Activated naive CD8-positive, alpha-beta T cell treated with anti-CD3 and anti-CD28 coated beads, Interleukin-2, amount 10 ng/mL, durations not matched to agents 7 days and 5 days (primary cell): Measurements from ENCODE around the gene CLDN19. TPM values are rescaled to one million over a fixed set of nuclear protein-coding genes. Genes with fewer than 3 reads are reported as not detected.
A peak's percentile ranks its signal among the peaks of the same experiment; 100 is the strongest.
"Not testable (repeated sequence)": the region's sequence is repeated elsewhere in the genome, so short reads cannot be mapped to it uniquely, and the experiment has no call there.

Experiments used
- ATAC-seq: fragments of 150-1000 bp; cut with Tn5 transposase; one replicate; pipeline ENCODE4 v1.10.0; 2021; ENCODE audit warnings: low read depth, moderate library complexity
- POLR2A ChIA-PET: fragments of 350-600 bp; sonication (Branson Sonifier 250); formaldehyde crosslinking; loops from one replicate; lab custom pipeline; 2021; ENCODE audit warnings: antibody characterized with exemption; lab: Charles Lee
- DNase-seq: peaks from one replicate; pipeline ENCODE4 v3.0.0; 2021
- H3K27ac Mint-ChIP-seq: one replicate; pipeline ENCODE4 v1.8.0; 2022; ENCODE audit warnings: mild to moderate bottlenecking, mixed read lengths
- H3K27me3 Mint-ChIP-seq: one replicate; pipeline ENCODE4 v1.8.0; 2022; ENCODE audit warnings: mild to moderate bottlenecking, moderate library complexity, mixed read lengths
- H3K36me3 Mint-ChIP-seq: one replicate; pipeline ENCODE4 v1.8.0; 2021; ENCODE audit warnings: mild to moderate bottlenecking, mixed read lengths
- H3K4me1 Mint-ChIP-seq: one replicate; pipeline ENCODE4 v1.8.0; 2021; ENCODE audit warnings: mixed read lengths
- H3K4me3 Mint-ChIP-seq: one replicate; pipeline ENCODE4 v1.8.0; 2022; ENCODE audit warnings: mild to moderate bottlenecking, moderate library complexity, mixed read lengths
- H3K9me3 Mint-ChIP-seq: one replicate; pipeline ENCODE4 v1.8.0; 2021; ENCODE audit warnings: mixed read lengths
- total RNA-seq, 2 experiments: library from RNA; stranded (reverse); gene quantifications; one replicate each; pipeline ENCODE4 v1.2.3, GENCODE V29; 2021

Gene CLDN19
- total RNA-seq, 2 experiments from 2014 or later, result not detected

GRCh38 chr1:42756956-42757891, 17.2 kb upstream of the CLDN19 start:
- H3K36me3 Mint-ChIP-seq, result peaks cover 32% of the 10 kb centered on the region
- H3K9me3 Mint-ChIP-seq, result no peaks in the 10 kb centered on the region
- H3K4me1 Mint-ChIP-seq, result no peaks in the 10 kb centered on the region
- POLR2A ChIA-PET, result interaction anchor here (2.7 kb wide), 1 partner anchor 9 kb away, joined by 12 read pairs; the partner anchor contains the start of genes C1orf50 and P3H1
- no peak overlapping the region for H3K4me3 Mint-ChIP-seq
- H3K27ac Mint-ChIP-seq, result no peak overlapping the region
- DNase-seq (no peak), ATAC-seq (no peak)
- H3K27me3 Mint-ChIP-seq, result no peaks in the 10 kb centered on the region

- Mint-ChIP-seq H3K4me1 (no peaks in the 10 kb centered on the region), H3K27me3 (no peaks in the 10 kb centered on the region), H3K4me3 (no peak overlapping the region), H3K36me3 (peaks cover 50% of the 10 kb centered on the region), H3K27ac (no peak overlapping the region), H3K9me3 (no peaks in the 10 kb centered on the region)
- ATAC-seq, result no peak
- DNase-seq, result no peak
- POLR2A ChIA-PET, result interaction anchor here (1.1 kb wide), 1 partner anchor 14 kb away, joined by 3 read pairs; the partner anchor contains the start of genes C1orf50 and P3H1
Observed at GRCh38 chr1:42753070-42753469, 13.0 kb upstream of the CLDN19 start.

- Mint-ChIP-seq H3K36me3 (peaks cover 46% of the 10 kb centered on the region), H3K4me3 (no peak overlapping the region), H3K27ac (no peak overlapping the region), H3K9me3 (no peaks in the 10 kb centered on the region), H3K27me3 (no peaks in the 10 kb centered on the region), H3K4me1 (no peaks in the 10 kb centered on the region)
- ATAC-seq, result no peak
- DNase-seq, result no peak
- POLR2A ChIA-PET, result interaction anchor here (1.1 kb wide), 1 partner anchor 14 kb away, joined by 3 read pairs; the partner anchor contains the start of genes C1orf50 and P3H1
Observed at GRCh38 chr1:42752284-42752683, 12.2 kb upstream of the CLDN19 start.

- POLR2A ChIA-PET, H3K4me3 Mint-ChIP-seq, H3K27ac Mint-ChIP-seq, H3K4me1 Mint-ChIP-seq, H3K27me3 Mint-ChIP-seq, DNase-seq, H3K9me3 Mint-ChIP-seq, ATAC-seq: not testable (repeated sequence)
- H3K36me3 Mint-ChIP-seq, result peaks cover 43% of the 10 kb centered on the region
Observed at GRCh38 chr1:42751511-42752070, 11.6 kb upstream of the CLDN19 start.

- H3K9me3 Mint-ChIP-seq, result no peaks in the 10 kb centered on the region
- POLR2A ChIA-PET, result interaction anchor here (1.0 kb wide), 1 partner anchor 25 kb away, joined by 4 read pairs; no protein-coding TSS in a partner anchor
- H3K4me3 Mint-ChIP-seq, result no peak overlapping the region
- no peaks in the 10 kb centered on the region for H3K4me1 Mint-ChIP-seq
- DNase-seq, result no peak
- peaks cover 34% of the 10 kb centered on the region for H3K36me3 Mint-ChIP-seq
- no peak overlapping the region for H3K27ac Mint-ChIP-seq
- H3K27me3 Mint-ChIP-seq, result no peaks in the 10 kb centered on the region
- ATAC-seq, result no peak
Observed at GRCh38 chr1:42750041-42750440, 10.0 kb upstream of the CLDN19 start.

- Mint-ChIP-seq H3K36me3 (peaks cover 26% of the 10 kb centered on the region), H3K27ac (peak overlapping the region; percentile 59), H3K27me3 (peaks cover 2% of the 10 kb centered on the region), H3K4me1 (no peaks in the 10 kb centered on the region), H3K4me3 (no peak overlapping the region), H3K9me3 (no peaks in the 10 kb centered on the region)
- no peak for ATAC-seq
- DNase-seq, result no peak
- POLR2A ChIA-PET, result interaction anchor here (1.0 kb wide), 1 partner anchor 24 kb away, joined by 4 read pairs; no protein-coding TSS in a partner anchor
Observed at GRCh38 chr1:42748461-42749410, 8.7 kb upstream of the CLDN19 start.

GRCh38 chr1:42748021-42748420, 8.0 kb upstream of the CLDN19 start:
- Mint-ChIP-seq H3K27me3 (peaks cover 3% of the 10 kb centered on the region), H3K9me3 (no peaks in the 10 kb centered on the region), H3K27ac (no peak overlapping the region), H3K36me3 (peaks cover 24% of the 10 kb centered on the region), H3K4me1 (no peaks in the 10 kb centered on the region), H3K4me3 (no peak overlapping the region)
- POLR2A ChIA-PET, result no interaction called here
- DNase-seq (no peak), ATAC-seq (no peak)

GRCh38 chr1:42747125-42747524, 7.1 kb upstream of the CLDN19 start:
- no peak overlapping the region for H3K4me3 Mint-ChIP-seq
- H3K27ac Mint-ChIP-seq, result no peak overlapping the region
- H3K27me3 Mint-ChIP-seq, result peaks cover 3% of the 10 kb centered on the region
- ATAC-seq, result no peak
- POLR2A ChIA-PET, result interaction anchor here (1.5 kb wide), 1 partner anchor 20 kb away, joined by 4 read pairs; the partner anchor contains the start of genes C1orf50 and P3H1
- no peaks in the 10 kb centered on the region for H3K4me1 Mint-ChIP-seq
- no peaks in the 10 kb centered on the region for H3K9me3 Mint-ChIP-seq
- peak; percentile 58 for DNase-seq
- peaks cover 16% of the 10 kb centered on the region for H3K36me3 Mint-ChIP-seq

- H3K9me3 Mint-ChIP-seq, result no peaks in the 10 kb centered on the region
- POLR2A ChIA-PET, result interaction anchor here (1.5 kb wide), 1 partner anchor 20 kb away, joined by 4 read pairs; the partner anchor contains the start of genes C1orf50 and P3H1
- peaks cover 11% of the 10 kb centered on the region for H3K36me3 Mint-ChIP-seq
- peaks cover 3% of the 10 kb centered on the region for H3K27me3 Mint-ChIP-seq
- H3K4me1 Mint-ChIP-seq, result no peaks in the 10 kb centered on the region
- no peak overlapping the region for H3K4me3 Mint-ChIP-seq
- ATAC-seq (no peak), DNase-seq (no peak)
- no peak overlapping the region for H3K27ac Mint-ChIP-seq
Observed at GRCh38 chr1:42746436-42747105, 6.5 kb upstream of the CLDN19 start.

- H3K27ac Mint-ChIP-seq, result no peak overlapping the region
Observed at GRCh38 chr1:42745851-42746250, 5.8 kb upstream of the CLDN19 start.

GRCh38 chr1:42744148-42744413, 4.0 kb upstream of the CLDN19 start:
- Mint-ChIP-seq H3K27ac (no peak overlapping the region), H3K4me1 (no peaks in the 10 kb centered on the region), H3K36me3 (no peaks in the 10 kb centered on the region), H3K9me3 (no peaks in the 10 kb centered on the region), H3K27me3 (peaks cover 3% of the 10 kb centered on the region), H3K4me3 (no peak overlapping the region)
- POLR2A ChIA-PET, result no interaction called here
- ATAC-seq, result no peak
- no peak for DNase-seq

More at GRCh38 chr1:42745851-42746250, 5.8 kb upstream of the CLDN19 start:
- H3K27me3 Mint-ChIP-seq, result peaks cover 3% of the 10 kb centered on the region
- no peak overlapping the region for H3K4me3 Mint-ChIP-seq
- peaks cover 10% of the 10 kb centered on the region for H3K36me3 Mint-ChIP-seq
- H3K9me3 Mint-ChIP-seq, result no peaks in the 10 kb centered on the region
- POLR2A ChIA-PET, result interaction anchor here (1.5 kb wide), 1 partner anchor 21 kb away, joined by 4 read pairs; the partner anchor contains the start of genes C1orf50 and P3H1
- no peak for ATAC-seq
- no peaks in the 10 kb centered on the region for H3K4me1 Mint-ChIP-seq
- no peak for DNase-seq

GRCh38 chr1:42743317-42744147, 3.5 kb upstream of the CLDN19 start:
- POLR2A ChIA-PET, result no interaction called here
- no peaks in the 10 kb centered on the region for H3K36me3 Mint-ChIP-seq
- no peak overlapping the region for H3K4me3 Mint-ChIP-seq
- ATAC-seq, result no peak
- H3K27ac Mint-ChIP-seq, result no peak overlapping the region
- H3K4me1 Mint-ChIP-seq, result no peaks in the 10 kb centered on the region
- peaks cover 3% of the 10 kb centered on the region for H3K27me3 Mint-ChIP-seq
- H3K9me3 Mint-ChIP-seq, result no peaks in the 10 kb centered on the region
- DNase-seq, result no peak
